Measurements from ENCODE around the gene BSND.

DNA sequence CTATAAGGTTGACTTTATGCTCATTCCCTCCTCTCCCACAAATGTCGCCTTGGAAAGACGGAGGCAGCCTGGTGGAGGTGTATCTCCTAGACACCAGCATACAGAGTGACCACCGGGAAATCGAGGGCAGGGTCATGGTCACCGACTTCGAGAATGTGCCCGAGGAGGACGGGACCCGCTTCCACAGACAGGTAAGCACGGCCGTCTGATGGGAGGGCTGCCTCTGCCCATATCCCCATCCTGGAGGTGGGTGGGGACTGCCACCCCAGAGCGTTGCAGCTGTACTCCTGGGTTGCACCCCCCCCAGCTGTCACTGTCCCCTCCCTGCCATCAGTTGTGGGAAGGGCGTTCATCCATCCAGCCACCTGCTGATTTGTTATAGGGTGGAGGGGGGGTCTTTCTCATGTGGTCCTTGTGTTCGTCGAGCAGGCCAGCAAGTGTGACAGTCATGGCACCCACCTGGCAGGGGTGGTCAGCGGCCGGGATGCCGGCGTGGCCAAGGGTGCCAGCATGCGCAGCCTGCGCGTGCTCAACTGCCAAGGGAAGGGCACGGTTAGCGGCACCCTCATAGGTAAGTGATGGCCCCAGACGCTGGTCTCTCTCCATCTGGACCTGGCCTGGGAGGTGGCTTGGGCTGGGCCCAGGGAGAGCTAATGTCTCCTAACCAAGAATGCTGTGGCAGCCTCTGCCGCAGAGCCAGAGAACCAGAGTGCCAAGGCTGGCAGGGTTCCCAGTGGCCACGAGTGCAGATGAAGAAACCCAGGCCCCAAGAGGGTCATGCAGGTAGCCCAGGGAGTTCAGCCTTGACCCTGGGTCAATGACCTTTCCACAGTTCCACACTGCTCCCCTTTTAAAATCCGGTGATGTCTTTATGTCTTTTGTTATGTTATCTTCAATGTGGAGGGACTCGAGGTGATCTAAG lies 53.7 kb downstream of the BSND start:
- TF ChIP-seq, protein P1, sequence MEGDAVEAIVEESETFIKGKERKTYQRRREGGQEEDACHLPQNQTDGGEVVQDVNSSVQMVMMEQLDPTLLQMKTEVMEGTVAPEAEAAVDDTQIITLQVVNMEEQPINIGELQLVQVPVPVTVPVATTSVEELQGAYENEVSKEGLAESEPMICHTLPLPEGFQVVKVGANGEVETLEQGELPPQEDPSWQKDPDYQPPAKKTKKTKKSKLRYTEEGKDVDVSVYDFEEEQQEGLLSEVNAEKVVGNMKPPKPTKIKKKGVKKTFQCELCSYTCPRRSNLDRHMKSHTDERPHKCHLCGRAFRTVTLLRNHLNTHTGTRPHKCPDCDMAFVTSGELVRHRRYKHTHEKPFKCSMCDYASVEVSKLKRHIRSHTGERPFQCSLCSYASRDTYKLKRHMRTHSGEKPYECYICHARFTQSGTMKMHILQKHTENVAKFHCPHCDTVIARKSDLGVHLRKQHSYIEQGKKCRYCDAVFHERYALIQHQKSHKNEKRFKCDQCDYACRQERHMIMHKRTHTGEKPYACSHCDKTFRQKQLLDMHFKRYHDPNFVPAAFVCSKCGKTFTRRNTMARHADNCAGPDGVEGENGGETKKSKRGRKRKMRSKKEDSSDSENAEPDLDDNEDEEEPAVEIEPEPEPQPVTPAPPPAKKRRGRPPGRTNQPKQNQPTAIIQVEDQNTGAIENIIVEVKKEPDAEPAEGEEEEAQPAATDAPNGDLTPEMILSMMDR (IDR thresholded peaks at IDR 0.05) = no peak
- TF ChIP-seq EP300 (IDR thresholded peaks at IDR 0.05) = no peak
